ENCODE data around the gene FKBP2.

FKBP2 gene

DNA sequence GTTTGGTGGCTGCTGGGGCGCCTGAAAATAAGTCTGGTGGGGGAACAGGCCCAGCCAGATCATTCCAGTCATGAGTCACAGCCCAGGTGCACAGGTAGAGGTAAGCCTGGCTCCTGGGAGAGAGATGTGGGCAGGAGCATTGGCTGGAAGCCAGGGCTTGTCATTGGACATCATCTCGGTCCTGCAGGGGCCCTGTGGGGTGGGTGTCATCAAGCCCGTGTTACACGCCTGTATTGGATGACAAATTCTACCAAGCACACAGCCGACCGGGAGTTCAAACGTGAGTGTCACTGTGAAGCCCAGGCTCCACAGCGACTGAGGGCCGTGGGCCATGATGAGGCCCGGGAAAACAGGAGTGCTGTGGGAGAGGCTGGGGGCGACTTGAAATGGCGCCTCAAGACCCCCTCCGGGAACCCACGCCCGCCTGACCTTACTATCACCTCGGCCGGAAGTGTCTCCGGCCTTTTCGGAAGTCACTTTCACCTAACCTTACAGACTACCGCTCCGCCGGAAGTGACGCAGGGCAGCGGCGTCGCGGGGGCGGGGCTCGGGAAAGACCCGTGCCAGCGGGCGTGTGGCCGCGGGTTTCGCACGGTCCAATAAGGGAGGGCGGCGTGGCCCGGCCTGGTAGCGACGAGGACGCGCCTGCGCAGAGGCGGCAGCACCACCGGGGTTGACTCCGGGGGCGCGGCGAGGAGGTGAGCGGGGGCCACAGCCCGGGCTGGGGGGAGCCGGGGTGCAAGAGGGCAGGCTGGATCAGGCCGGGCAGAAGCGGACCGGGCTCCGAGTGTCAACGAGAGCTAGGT lies at the start of gene FKBP2:
Gene FKBP2 (plus strand): TSS at position 661 of the 806 bp plus-strand sequence. CDS start 1,293 bp downstream, outside the sequence.
- DNase-seq, result peak; percentile 98

DNA sequence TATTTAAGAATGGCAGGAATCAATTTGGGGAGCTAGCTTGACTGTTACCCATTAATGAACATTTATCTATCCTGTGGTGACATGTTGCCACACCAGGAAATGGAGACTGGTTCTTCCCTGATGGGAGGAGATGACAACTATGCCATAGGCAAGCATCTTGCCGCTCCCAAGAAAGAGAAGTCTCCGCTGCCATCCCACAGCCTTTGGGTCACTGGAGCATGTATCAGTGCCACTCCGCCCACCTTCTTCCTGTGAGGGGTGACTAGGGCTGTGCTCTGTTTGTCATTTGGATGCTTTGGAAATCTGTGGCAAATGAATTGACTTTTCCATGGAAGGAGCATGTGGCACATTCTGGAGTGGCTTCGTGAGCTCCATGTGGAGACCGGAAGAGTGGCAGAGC lies 48.5 kb upstream of the FKBP2 start:
- DNase-seq, result no peak

- DNase-seq, result no peak
Observed at GRCh38 chr11:64196626-64197025, 44.3 kb upstream of the FKBP2 start.

GRCh38 chr11:64198511-64198910 lies 42.4 kb upstream of the FKBP2 start:
- DNase-seq, result no peak

- DNase-seq, result no peak
Observed at GRCh38 chr11:64201543-64201942, 39.4 kb upstream of the FKBP2 start.

GRCh38 chr11:64202992-64203391 lies 37.9 kb upstream of the FKBP2 start:
- DNase-seq, result no peak

GRCh38 chr11:64203421-64204079 lies 37.3 kb upstream of the FKBP2 start:
- DNase-seq, result no peak

- DNase-seq, result no peak
Observed at GRCh38 chr11:64204080-64204440, 36.8 kb upstream of the FKBP2 start.

DNA sequence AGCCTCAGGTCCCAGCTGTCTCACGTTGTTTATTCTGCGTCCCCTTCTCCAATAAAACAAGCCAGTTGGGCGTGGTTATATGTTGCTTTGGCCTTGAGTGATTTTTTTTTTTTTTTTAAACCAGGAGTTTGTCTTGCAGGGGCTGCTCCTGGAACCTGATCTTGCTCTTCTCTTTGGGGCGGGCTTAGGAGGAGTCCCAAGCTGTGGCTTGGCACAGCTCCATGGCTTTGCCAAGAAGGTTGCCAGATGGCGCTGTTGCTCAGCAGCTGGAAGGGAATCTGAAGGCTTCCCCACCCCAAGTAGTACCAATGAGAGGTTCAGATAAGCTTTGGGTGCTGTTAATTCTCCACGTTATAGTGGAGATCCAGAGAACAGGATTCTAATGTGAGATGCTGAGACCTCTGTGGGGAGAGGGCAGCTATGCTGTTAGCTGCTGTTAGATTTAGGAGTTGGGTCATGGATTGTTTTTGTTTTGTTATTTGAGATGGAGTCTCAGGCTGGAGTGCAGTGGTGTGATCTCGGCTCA lies 36.4 kb upstream of the FKBP2 start:
- peak; percentile 74 for DNase-seq

DNA sequence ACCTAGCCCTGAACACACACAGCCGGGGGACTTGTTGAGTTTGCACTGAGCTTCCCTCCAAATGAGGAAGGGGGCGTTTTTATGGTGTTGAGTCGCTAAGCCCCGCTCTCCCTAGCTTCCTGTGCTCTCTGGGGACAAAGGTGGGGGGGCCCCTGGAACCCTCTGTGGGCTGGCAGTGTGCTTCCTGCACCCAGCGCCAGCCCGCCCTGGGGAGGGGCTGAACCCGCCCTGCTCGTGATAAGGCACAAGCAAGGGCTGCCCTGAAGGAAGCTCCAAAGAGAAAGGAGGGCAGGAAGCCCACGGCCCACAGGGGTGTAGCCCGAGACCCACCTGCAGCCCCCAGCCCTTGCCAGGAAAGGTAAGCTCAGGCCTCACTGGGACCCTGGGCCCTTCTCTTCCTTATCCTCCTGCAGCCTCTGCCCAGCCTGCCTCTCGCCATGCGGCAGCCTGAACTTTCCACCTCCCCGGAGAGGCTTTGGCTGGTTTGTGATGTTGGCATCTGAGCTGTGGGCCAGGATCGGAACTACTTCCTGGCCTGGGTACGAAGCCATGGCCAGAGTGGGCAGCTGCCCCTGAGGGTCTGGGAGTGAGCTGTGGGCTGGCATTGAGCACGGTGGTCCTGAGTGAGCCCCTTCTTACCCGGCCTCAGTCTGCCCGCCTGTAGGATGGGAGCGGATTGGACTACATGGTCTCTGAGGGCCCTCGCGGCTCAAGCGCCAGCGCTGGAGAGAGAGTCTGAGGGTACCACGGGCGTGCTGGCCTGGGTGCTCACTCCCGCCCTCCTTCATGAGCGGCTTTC lies 34.2 kb upstream of the FKBP2 start, which contains the start of gene FERMT3:
Gene FERMT3 (plus strand): TSS at position 265 of the 799 bp plus-strand sequence. CDS start 644 bp downstream, outside the sequence.
- DNase-seq, result peak; percentile 88

DNA sequence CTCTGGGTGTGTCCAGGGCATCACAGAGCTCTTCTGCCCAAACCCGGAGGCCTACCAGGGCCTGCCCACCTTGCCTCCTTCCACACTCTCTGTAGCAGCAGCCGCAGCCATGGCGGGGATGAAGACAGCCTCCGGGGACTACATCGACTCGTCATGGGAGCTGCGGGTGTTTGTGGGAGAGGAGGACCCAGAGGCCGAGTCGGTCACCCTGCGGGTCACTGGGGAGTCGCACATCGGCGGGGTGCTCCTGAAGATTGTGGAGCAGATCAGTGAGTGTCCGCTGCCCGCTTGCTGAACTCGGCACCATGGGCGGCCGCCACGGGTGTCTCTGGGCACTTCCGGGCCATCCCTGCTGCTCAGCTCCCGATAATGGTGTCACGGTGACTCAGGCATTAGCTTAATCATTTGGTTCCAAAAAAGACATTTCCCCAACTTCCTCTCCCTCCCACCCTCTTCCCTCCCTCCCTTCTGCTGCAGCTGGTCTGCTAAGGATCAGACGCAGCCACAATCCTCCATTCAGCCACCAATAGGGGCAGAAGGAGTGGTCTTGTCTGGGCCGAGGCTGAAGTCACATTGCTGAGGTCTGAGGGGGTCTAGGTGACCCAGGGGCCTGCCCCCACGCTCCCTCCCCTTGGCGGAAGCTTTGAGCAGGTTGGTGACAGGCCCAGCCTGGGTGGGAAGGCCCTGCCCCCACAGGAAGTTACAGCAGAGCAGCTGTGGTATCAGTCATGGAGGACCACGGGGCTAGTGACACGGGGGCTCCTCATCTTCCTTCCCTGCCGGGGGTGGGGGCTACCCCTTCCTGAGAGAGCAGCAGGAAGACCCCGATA lies 33.4 kb upstream of the FKBP2 start:
- peak; percentile 87 for DNase-seq

DNA sequence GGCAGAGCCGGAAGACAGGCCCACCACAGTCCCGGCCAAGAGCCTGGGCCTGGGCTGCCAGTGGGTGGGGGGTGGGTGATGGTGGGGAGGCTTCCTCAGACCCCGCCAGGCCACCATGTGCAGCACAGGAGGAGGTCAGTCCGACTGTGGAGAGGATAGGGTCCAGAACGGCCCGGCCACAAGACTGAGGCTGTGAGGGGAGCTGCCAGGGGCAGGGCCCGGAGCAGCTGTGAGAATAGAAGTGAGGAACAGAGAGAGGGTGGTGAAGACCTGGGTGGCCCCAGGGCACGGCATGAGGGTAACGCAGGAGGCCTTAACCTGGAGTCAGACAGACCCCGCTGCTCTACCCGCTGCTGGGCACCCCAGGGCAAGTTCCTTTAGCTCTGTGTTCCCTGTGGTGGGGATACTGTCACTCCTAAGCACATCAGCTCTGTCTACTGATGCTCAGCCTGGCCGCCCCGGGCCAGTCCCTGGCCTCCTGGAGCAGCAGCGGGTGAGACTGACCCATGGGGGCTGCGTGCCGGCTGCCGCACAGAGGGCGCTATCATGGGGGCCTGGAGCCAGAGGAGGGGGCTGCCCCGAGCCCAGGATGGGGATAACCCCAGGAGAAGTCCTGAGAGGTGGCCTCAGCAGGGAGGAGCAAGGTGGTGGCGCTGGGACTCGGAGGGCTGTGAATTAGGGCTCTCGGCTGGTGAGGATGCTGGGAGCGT lies 32.7 kb upstream of the FKBP2 start:
- DNase-seq, result no peak

DNA sequence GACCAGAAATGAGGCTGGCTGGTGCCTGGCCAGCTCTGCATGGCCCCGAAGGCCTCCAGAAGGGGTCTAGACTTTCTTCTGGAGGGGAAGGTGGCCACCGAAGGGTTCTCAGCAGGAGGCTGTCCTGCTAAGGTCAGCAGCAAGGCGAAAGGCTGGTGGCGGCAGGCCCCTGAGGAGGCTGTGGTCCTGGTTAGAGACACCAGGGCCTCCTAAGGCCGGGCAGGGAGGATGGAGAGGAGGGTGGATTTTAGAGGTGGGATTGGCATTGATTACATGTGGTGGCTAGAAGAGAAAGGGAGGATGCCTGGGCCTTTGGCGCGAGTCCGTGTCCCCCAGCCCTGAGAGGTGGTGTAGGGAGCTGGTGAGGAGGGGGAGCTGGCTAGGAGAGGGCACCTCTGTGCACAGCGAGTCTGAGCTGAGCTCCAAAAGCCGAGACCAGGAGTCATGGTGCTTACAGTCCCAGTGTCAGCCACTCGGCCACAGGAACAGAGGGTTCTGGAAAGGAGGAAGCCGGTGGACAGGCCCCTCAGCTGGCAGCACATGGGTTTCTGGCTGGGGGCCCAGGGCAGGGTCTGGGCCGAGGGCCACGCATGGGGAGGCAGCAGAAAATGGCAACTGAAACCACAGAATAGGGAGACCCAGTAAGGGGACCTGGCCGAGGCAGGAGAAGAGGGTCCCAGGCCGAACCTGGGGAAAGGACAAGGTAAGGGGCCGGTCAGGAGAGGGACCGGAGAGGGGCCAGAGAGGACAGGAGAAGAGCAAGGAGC lies 31.9 kb upstream of the FKBP2 start:
- DNase-seq, result no peak

DNA sequence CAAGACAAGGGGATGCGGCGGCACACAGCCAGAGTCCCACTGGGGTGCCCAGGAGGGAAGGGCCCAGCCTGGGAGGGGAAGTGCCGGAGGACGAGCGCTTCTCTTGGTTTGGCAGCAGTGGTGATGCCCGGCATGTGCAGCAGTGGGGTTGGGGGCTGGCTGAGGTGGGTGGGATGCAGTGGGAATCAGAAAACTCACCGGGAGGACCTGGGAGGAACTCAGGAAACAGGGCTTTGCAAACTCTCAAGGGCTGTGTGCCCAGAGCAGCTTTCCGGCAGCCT lies 31.4 kb upstream of the FKBP2 start:
- no peak for DNase-seq

GRCh38 chr11:64210301-64211020 lies 30.4 kb upstream of the FKBP2 start:
- no peak for DNase-seq

DNA sequence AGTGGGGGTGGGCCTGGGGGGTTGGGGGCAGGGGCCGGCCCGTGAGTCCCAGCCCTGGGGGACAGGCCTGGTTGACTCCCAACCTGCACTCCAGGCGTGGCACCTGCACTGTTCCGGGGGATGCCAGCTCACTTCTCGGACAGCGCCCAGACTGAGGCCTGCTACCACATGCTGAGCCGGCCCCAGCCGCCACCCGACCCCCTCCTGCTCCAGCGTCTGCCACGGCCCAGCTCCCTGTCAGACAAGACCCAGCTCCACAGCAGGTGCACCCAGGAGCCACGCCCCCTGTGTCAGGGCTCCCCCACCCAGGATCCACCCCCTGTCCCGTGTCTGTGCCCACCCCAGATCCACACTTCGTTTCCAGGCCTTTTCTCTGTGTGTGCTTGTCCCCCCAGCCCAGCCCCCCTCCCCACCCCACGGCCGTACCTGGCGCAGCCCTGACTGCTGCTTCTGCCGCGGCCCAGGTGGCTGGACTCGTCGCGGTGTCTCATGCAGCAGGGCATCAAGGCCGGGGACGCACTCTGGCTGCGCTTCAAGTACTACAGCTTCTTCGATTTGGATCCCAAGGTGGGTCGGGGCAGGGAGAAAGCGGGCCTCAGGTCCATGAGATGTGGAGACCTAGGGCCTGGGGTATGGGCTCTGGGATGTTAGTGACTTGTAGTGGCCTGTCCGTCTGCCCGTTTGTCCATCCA lies 29.6 kb upstream of the FKBP2 start:
- DNase-seq, result no peak

DNA sequence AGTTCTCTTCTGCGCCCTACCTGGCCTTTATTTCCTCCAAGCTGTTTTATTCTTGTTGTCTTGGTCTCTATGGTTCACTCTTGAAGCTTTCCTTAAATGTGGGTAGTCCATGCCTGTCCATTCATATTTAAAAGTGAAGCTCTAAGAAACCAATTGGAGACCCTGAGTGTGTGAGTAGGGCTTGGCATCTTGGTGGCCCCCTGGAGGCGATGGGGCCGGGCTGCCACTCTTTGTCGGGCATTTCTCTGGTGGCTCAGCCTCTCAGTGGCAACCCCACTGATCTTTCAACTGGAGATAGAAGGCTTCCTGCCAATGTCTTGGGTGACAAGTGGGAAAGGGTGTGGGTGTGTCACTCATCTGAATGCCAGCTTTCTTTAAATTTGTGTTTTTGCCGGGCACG lies 24.0 kb upstream of the FKBP2 start:
- DNase-seq, result no peak

DNA sequence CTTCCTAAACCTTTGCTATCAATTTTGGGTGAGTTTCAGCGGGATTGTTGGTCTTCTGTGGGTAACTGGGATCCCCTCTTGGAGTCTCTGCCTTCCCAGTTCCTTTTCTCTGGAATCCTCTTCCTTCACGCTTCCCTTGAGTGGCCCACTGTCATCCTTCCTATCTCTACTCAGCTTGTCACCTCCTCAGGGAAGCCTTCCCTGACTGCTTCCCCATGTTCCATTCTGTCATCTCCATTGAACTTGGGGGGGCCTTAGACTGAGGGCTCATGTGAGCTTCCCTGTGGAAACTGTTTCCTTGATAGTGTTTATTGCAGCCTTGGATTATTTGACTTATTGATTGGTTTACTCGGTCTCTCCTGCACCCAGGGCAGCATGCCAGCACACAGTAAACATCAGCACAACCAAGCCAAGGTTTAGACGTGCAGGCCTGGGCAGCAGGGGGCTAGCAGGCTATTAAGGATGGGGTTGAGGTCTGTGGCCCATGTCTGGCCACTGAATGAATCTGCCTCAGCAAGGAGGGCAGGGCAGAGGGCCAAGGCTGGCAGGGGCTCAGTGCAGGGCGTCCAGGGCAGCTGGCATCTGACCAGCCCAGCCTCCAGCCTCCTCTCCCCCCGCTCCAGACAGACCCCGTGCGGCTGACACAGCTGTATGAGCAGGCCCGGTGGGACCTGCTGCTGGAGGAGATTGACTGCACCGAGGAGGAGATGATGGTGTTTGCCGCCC lies 22.1 kb upstream of the FKBP2 start:
- no peak for DNase-seq

DNA sequence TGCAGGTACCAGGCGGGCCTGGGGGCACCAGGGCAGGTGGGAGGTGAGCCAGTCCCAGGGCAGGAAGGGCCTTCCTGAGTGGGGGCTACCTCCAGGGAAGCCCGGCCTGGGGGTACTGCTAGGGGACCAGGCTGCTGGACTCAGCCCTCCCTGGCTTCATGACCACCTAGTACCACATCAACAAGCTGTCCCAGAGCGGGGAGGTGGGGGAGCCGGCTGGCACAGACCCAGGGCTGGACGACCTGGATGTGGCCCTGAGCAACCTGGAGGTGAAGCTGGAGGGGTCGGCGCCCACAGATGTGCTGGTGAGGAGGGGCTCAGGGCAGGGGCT lies 21.6 kb upstream of the FKBP2 start:
- no peak for DNase-seq
